K562 (cell line): ENCODE measurements around the gene PTH2. TPM values are rescaled to one million over a fixed set of nuclear protein-coding genes. Genes with fewer than 3 reads are reported as not detected.
A peak's percentile ranks its signal among the peaks of the same experiment; 100 is the strongest.

Source experiments
- ARNT ChIP-seq, 2 experiments: fragments of 450-650 bp; IDR thresholded peaks; 2 replicates each; pipeline ENCODE4 v1.6.1; 2016; ENCODE audit warnings: mild to moderate bottlenecking in 1 of 2
- EP400 ChIP-seq: fragments of 450-650 bp; IDR thresholded peaks from 2 replicates; pipeline ENCODE4 v1.6.1; 2017; ENCODE audit warnings: antibody characterized with exemption, mild to moderate bottlenecking, moderate library complexity
- ETV6 ChIP-seq, 3 experiments: fragments of 150-350 bp in 1 of 3; sonication (generic) in 1 of 3; formaldehyde crosslinking in 1 of 3; IDR thresholded peaks; 2 replicates each; pipeline versions ENCODE4 v1.6.1 to v1.8.0; 2014 to 2022; ENCODE audit warnings: borderline replicate concordance in 2 of 3, low read depth in 2 of 3, antibody characterized with exemption in 1 of 3, low read length in 1 of 3, mild to moderate bottlenecking in 1 of 3, missing genetic modification reagents in 1 of 3
- FUS ChIP-seq: fragments of 200-400 bp; formaldehyde crosslinking; optimal IDR thresholded peaks from 2 replicates; pipeline ENCODE3; 2017; ENCODE audit warnings: low read depth, low read length
- ILF3 ChIP-seq: fragments of 450-650 bp; IDR thresholded peaks from 2 replicates; pipeline ENCODE4 v1.6.1; 2018; ENCODE audit warnings: antibody characterized with exemption, mild to moderate bottlenecking, moderate library complexity, borderline replicate concordance
- ILK ChIP-seq: fragments of 450-650 bp; IDR thresholded peaks from 2 replicates; pipeline ENCODE4 v1.6.1; 2016; ENCODE audit warnings: missing genetic modification characterization, low read depth, mild to moderate bottlenecking, missing compliant biosample characterization, moderate library complexity, borderline replicate concordance
- MTF1 ChIP-seq: fragments of 250-450 bp; sonication (Bioruptor Pico); IDR thresholded peaks from 2 replicates; pipeline ENCODE4 v1.9.0; 2021; ENCODE audit warnings: moderate library complexity, mild to moderate bottlenecking, inconsistent platforms, borderline replicate concordance
- NFIC ChIP-seq: fragments of 450-650 bp; IDR thresholded peaks from 2 replicates; pipeline ENCODE4 v1.6.1; 2017; ENCODE audit warnings: mild to moderate bottlenecking, inconsistent platforms
- NR2C1 ChIP-seq, 2 experiments: fragments of 450-650 bp; IDR thresholded peaks; 2 replicates each; pipeline ENCODE4 v1.6.1; 2017; ENCODE audit warnings: mild to moderate bottlenecking in 2 of 2, antibody characterized with exemption in 1 of 2, inconsistent platforms in 1 of 2, missing compliant biosample characterization in 1 of 2, missing genetic modification characterization in 1 of 2
- PHF8 ChIP-seq: fragments of 200-600 bp; sonication (generic); IDR thresholded peaks from 2 replicates; pipeline ENCODE4 v1.6.1; 2012; ENCODE audit warnings: mixed run types, mild to moderate bottlenecking, inconsistent platforms, low read length, moderate library complexity, borderline replicate concordance
- RB1 ChIP-seq: fragments of 450-650 bp; IDR thresholded peaks from 2 replicates; pipeline ENCODE4 v1.6.1; 2017; ENCODE audit warnings: low read depth, mild to moderate bottlenecking
- RBBP5 ChIP-seq: fragments of 200-600 bp; sonication (generic); IDR thresholded peaks from 2 replicates; pipeline ENCODE4 v1.6.1; 2012; ENCODE audit warnings: borderline replicate concordance, mild to moderate bottlenecking, low read length, control low read depth, inconsistent platforms; ENCODE audit not compliant: insufficient read depth, poor library complexity, severe bottlenecking
- RBM39 ChIP-seq: fragments of 200-400 bp; formaldehyde crosslinking; optimal IDR thresholded peaks from 2 replicates; pipeline ENCODE3; 2018; ENCODE audit warnings: low read depth, low read length
- SMAD2 ChIP-seq: fragments of 150-350 bp; IDR thresholded peaks from 2 replicates; pipeline ENCODE4 v1.6.1; 2014; ENCODE audit warnings: low read depth, mild to moderate bottlenecking, low read length
- STAG1 ChIP-seq: sonication (generic); formaldehyde crosslinking; IDR thresholded peaks from 2 replicates; pipeline ENCODE4 v1.5.0; 2020; ENCODE audit warnings: missing genetic modification reagents, borderline replicate concordance
- TRIM24 ChIP-seq, 2 experiments: fragments of 450-650 bp; IDR thresholded peaks; 2 replicates each; pipeline ENCODE4 v1.6.1; 2016
- U2AF1 ChIP-seq: fragments of 200-400 bp; formaldehyde crosslinking; optimal IDR thresholded peaks from 2 replicates; pipeline ENCODE3; 2017; ENCODE audit warnings: mild to moderate bottlenecking, low read depth, low read length, moderate library complexity
- U2AF2 ChIP-seq: fragments of 200-400 bp; formaldehyde crosslinking; optimal IDR thresholded peaks from 2 replicates; pipeline ENCODE3; 2017; ENCODE audit warnings: low read depth, mild to moderate bottlenecking, low read length
- ZKSCAN1 ChIP-seq: fragments of 150-350 bp; IDR thresholded peaks from 2 replicates; pipeline ENCODE4 v1.6.1; 2016; ENCODE audit warnings: low read depth, low read length
- ZNF140 ChIP-seq: fragments of 250-450 bp; sonication (Bioruptor Pico); IDR thresholded peaks from 2 replicates; pipeline ENCODE4 v1.8.0; 2021; ENCODE audit warnings: moderate library complexity, mild to moderate bottlenecking, inconsistent platforms
- ZNF263 ChIP-seq: sonication (generic); formaldehyde crosslinking; IDR thresholded peaks from 2 replicates; pipeline ENCODE4 v1.8.0; 2022; ENCODE audit warnings: mild to moderate bottlenecking, missing genetic modification reagents, borderline replicate concordance
- ZNF311 ChIP-seq: fragments of 250-450 bp; sonication (Bioruptor Pico); IDR thresholded peaks from 2 replicates; pipeline ENCODE4 v1.4.0; 2020; ENCODE audit warnings: mild to moderate bottlenecking, moderate library complexity
- ZNF764 ChIP-seq: fragments of 250-450 bp; sonication (Bioruptor Pico); IDR thresholded peaks from 2 replicates; pipeline ENCODE4 v1.4.0; 2020; ENCODE audit warnings: low read depth, mild to moderate bottlenecking, moderate library complexity
- ZSCAN29 ChIP-seq: fragments of 450-650 bp; IDR thresholded peaks from 2 replicates; pipeline ENCODE4 v1.6.1; 2017
- polyA plus RNA-seq, 8 experiments: library from polyadenylated mRNA; depleted of rRNA in 4 of 8; stranded (reverse) in 5 of 8; unstranded in 3 of 8; fragments of >200 nt; fragmentation: Nextera tagmentation in 2 of 8; fragmentation: Illumina TruSeq in 1 of 8; extraction: Ambion mirVana in 2 of 8; extraction: Trizol in 1 of 8; gene quantifications; 2 replicates each; pipeline versions ENCODE4 v1.2.1 to v1.2.3, GENCODE V29; 2011 to 2014; ENCODE audit warnings: inconsistent platforms in 1 of 8, missing spikeins in 1 of 8
- total RNA-seq, 7 experiments: library from RNA; depleted of rRNA in 6 of 7; stranded (reverse); fragments of >200 nt in 6 of 7; fragmentation: Illumina TruSeq in 2 of 7; extraction: Trizol in 2 of 7; gene quantifications; 2 replicates each; pipeline versions ENCODE4 v1.2.1 to v1.2.3, GENCODE V29; 2011 to 2021; ENCODE audit warnings: low replicate concordance in 1 of 7
- TF ChIP-seq, protein P1 (sequence below): fragments of 450-650 bp; formaldehyde crosslinking; IDR thresholded peaks from 2 replicates; pipeline ENCODE4 v1.4.0; 2022; ENCODE audit warnings: missing genetic modification characterization
- TF ChIP-seq, protein P2 (sequence below): sonication (generic); formaldehyde crosslinking; IDR thresholded peaks from 2 replicates; pipeline ENCODE4 v1.8.0; 2023; ENCODE audit warnings: mild to moderate bottlenecking, missing genetic modification reagents

PTH2 gene
- total and polyA plus RNA-seq, 9 of the 15 experiments (the other 6 are each of a cell fraction or from before 2014, with no cell fraction given): 1.3 TPM; not detected in 8

DNA sequence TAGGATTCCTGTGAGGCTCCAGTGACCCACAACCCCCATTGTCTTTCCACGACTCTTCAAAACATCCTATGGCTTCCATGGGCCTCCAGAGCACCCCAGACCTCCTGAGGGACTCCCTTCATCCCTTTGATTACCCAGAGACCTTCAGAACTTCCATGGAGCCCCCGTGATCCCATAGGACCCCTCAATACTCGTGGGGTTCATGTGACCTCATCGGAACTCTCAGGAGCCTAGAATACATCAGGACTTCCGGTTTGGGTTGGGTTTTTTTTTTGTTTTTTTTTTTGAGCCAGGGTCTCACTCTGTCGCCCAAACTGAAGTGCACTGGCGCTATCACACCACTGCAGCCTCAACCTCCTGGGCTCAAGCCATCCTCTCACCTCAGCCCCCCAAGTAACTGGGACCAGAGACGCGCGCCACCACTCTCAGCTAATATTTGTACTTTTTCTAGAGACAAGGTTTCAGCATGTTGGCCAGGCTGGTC lies 30.6 kb upstream of the PTH2 start (continued):
- TF ChIP-seq, protein P1, sequence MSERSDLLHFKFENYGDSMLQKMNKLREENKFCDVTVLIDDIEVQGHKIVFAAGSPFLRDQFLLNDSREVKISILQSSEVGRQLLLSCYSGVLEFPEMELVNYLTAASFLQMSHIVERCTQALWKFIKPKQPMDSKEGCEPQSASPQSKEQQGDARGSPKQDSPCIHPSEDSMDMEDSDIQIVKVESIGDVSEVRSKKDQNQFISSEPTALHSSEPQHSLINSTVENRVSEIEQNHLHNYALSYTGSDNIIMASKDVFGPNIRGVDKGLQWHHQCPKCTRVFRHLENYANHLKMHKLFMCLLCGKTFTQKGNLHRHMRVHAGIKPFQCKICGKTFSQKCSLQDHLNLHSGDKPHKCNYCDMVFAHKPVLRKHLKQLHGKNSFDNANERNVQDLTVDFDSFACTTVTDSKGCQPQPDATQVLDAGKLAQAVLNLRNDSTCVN (CRISPR knock-in tag): no peak
- no peak for TF ChIP-seq TRIM24 (IDR thresholded peaks at IDR 0.05)
- TF ChIP-seq NR2C1 (IDR thresholded peaks at IDR 0.05): no peak
- TF ChIP-seq NR2C1 (tag; IDR thresholded peaks at IDR 0.05): no peak
- TF ChIP-seq MTF1 (CRISPR knock-in tag): no peak
- TF ChIP-seq RBBP5: no peak
- no peak for TF ChIP-seq RBM39
- no peak for TF ChIP-seq ILK (tag)
- no peak for TF ChIP-seq U2AF1
- no peak for TF ChIP-seq ZSCAN29
- TF ChIP-seq, protein P2, sequence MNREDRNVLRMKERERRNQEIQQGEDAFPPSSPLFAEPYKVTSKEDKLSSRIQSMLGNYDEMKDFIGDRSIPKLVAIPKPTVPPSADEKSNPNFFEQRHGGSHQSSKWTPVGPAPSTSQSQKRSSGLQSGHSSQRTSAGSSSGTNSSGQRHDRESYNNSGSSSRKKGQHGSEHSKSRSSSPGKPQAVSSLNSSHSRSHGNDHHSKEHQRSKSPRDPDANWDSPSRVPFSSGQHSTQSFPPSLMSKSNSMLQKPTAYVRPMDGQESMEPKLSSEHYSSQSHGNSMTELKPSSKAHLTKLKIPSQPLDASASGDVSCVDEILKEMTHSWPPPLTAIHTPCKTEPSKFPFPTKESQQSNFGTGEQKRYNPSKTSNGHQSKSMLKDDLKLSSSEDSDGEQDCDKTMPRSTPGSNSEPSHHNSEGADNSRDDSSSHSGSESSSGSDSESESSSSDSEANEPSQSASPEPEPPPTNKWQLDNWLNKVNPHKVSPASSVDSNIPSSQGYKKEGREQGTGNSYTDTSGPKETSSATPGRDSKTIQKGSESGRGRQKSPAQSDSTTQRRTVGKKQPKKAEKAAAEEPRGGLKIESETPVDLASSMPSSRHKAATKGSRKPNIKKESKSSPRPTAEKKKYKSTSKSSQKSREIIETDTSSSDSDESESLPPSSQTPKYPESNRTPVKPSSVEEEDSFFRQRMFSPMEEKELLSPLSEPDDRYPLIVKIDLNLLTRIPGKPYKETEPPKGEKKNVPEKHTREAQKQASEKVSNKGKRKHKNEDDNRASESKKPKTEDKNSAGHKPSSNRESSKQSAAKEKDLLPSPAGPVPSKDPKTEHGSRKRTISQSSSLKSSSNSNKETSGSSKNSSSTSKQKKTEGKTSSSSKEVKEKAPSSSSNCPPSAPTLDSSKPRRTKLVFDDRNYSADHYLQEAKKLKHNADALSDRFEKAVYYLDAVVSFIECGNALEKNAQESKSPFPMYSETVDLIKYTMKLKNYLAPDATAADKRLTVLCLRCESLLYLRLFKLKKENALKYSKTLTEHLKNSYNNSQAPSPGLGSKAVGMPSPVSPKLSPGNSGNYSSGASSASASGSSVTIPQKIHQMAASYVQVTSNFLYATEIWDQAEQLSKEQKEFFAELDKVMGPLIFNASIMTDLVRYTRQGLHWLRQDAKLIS (CRISPR knock-in tag): no peak; the same call in 1 of the 2 replicates
- no peak for TF ChIP-seq ETV6 (IDR thresholded peaks at IDR 0.05; ENCODE audit: borderline replicate concordance in 1 of 2, low read depth in 2 of 2, low read length in 1 of 2)
- no peak for TF ChIP-seq ETV6 (CRISPR knock-in tag; IDR thresholded peaks at IDR 0.05; ENCODE audit: borderline replicate concordance)
- no peak for TF ChIP-seq ILF3
- no peak for TF ChIP-seq ZNF311 (CRISPR knock-in tag)
- peak in 1 of 2 experiments; percentile 31; a peak in 1 of 4 replicates for TF ChIP-seq ARNT (IDR thresholded peaks at IDR 0.05)
- no peak for TF ChIP-seq EP400
- no peak for TF ChIP-seq NFIC
- TF ChIP-seq U2AF2: no peak
- TF ChIP-seq PHF8: no peak
- TF ChIP-seq ZKSCAN1: 0 out of 2 replicates have a peak, but pooled peaks have one; percentile 4
- no peak for TF ChIP-seq FUS
- no peak for TF ChIP-seq ZNF140 (CRISPR knock-in tag)
- TF ChIP-seq ZNF263: no peak
- TF ChIP-seq ZNF764 (CRISPR knock-in tag): no peak
- TF ChIP-seq STAG1 (CRISPR knock-in tag): no peak
- no peak for TF ChIP-seq RB1
- TF ChIP-seq SMAD2: no peak
